ENCODE data around the gene KIAA2012. TPM values are rescaled to one million over a fixed set of nuclear protein-coding genes. Genes with fewer than 3 reads are reported as not detected.

KIAA2012 gene
- total and polyA plus RNA-seq, 2 donors (not counting 1 experiment from before 2014, with no cell fraction given) = not detected

- intact Hi-C loops (cut with micrococcal nuclease) = no loop called here
- H3K4me2 ChIP-seq (replicated peaks; ENCODE audit: low read depth, low read length, poor library complexity, severe bottlenecking) = no peak overlapping the region
- H3K4me3 ChIP-seq (ENCODE audit: control extremely low read depth in 1 of 5, extremely low read depth in 1 of 5, insufficient read depth in 1 of 5, low read depth in 2 of 5, low read length in 4 of 5) = no peak overlapping the region
- H3K36me3 ChIP-seq (replicated peaks in 1 of 2; ENCODE audit: control extremely low read depth in 1 of 2, control insufficient read depth in 1 of 2, extremely low read depth in 1 of 2, insufficient read depth in 2 of 2, low read length in 1 of 2) = no peaks in the 10 kb centered on the region
- Mint-ChIP-seq H3K4me3 (no peak overlapping the region), H3K27me3 (peaks cover 25% of the 10 kb centered on the region), H3K4me1 (peaks cover 3% of the 10 kb centered on the region), H3K9me3 (ENCODE audit: insufficient read depth) (no peaks in the 10 kb centered on the region), H3K27ac (no peak overlapping the region)
- ATAC-seq (ENCODE audit: low read depth) (no peak), DNase-seq (no peak)
- WGBS (ENCODE audit: insufficient coverage) = 100% methylated on average over 1 of the region's 4 CpGs
- peaks cover 0 to 5% (median 2%) of the 10 kb centered on the region in 4 experiments for H3K27me3 ChIP-seq (replicated peaks in 1 of 4; ENCODE audit: control extremely low read depth in 1 of 4, control insufficient read depth in 3 of 4, insufficient read depth in 4 of 4, low read length in 3 of 4)
- ChIA-PET POLR2A (no interaction called here), CTCF (interaction anchor here (2.3 kb wide), 1 partner anchor 297 kb away, joined by 10 read pairs; no protein-coding TSS in a partner anchor)
- TF ChIP-seq EZH2 (IDR thresholded peaks at IDR 0.05; ENCODE audit: borderline replicate concordance, insufficient read depth, low read depth, low read length, poor library complexity, severe bottlenecking) = no peak
- TF ChIP-seq, protein P1, sequence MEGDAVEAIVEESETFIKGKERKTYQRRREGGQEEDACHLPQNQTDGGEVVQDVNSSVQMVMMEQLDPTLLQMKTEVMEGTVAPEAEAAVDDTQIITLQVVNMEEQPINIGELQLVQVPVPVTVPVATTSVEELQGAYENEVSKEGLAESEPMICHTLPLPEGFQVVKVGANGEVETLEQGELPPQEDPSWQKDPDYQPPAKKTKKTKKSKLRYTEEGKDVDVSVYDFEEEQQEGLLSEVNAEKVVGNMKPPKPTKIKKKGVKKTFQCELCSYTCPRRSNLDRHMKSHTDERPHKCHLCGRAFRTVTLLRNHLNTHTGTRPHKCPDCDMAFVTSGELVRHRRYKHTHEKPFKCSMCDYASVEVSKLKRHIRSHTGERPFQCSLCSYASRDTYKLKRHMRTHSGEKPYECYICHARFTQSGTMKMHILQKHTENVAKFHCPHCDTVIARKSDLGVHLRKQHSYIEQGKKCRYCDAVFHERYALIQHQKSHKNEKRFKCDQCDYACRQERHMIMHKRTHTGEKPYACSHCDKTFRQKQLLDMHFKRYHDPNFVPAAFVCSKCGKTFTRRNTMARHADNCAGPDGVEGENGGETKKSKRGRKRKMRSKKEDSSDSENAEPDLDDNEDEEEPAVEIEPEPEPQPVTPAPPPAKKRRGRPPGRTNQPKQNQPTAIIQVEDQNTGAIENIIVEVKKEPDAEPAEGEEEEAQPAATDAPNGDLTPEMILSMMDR (IDR thresholded peaks at IDR 0.05) = no peak
- no peaks in the 10 kb centered on the region for H4K20me1 ChIP-seq (ENCODE audit: control insufficient read depth, insufficient read depth, low read length, poor library complexity, severe bottlenecking)
- no peaks in the 10 kb centered on the region for H3K79me2 ChIP-seq (ENCODE audit: control insufficient read depth, insufficient read depth, low read length)
- H3K27ac ChIP-seq (ENCODE audit: low read length in 2 of 2) = no peak overlapping the region
- H3K4me1 ChIP-seq (ENCODE audit: control insufficient read depth in 2 of 2, insufficient read depth in 2 of 2, low read length in 2 of 2) = no peaks in the 10 kb centered on the region
- no peak overlapping the region for H2AFZ ChIP-seq (ENCODE audit: insufficient read depth, low read depth, low read length, poor library complexity, severe bottlenecking)
- H3K9me3 ChIP-seq (ENCODE audit: control extremely low read depth in 1 of 3, control insufficient read depth in 2 of 3, insufficient read depth in 1 of 3, low read length in 2 of 3) = no peaks in the 10 kb centered on the region
- H3K9ac ChIP-seq (ENCODE audit: low read length) = no peak overlapping the region
These were observed 84.3 kb downstream of the KIAA2012 start for GRCh38 chr2:202157211-202157990.

- Mint-ChIP-seq H3K9me3 (ENCODE audit: insufficient read depth) (no peaks in the 10 kb centered on the region), H3K27ac (no peak overlapping the region), H3K4me3 (no peak overlapping the region), H3K27me3 (peaks cover 21% of the 10 kb centered on the region), H3K4me1 (peaks cover 3% of the 10 kb centered on the region)
- Histone ChIP-seq H3K4me3 (ENCODE audit: control extremely low read depth in 1 of 5, extremely low read depth in 1 of 5, insufficient read depth in 1 of 5, low read depth in 2 of 5, low read length in 4 of 5) (no peak overlapping the region), H3K4me2 (replicated peaks; ENCODE audit: low read depth, low read length, poor library complexity, severe bottlenecking) (no peak overlapping the region), H2AFZ (ENCODE audit: insufficient read depth, low read depth, low read length, poor library complexity, severe bottlenecking) (no peak overlapping the region), H3K79me2 (ENCODE audit: control insufficient read depth, insufficient read depth, low read length) (no peaks in the 10 kb centered on the region), H3K27me3 (replicated peaks in 1 of 4; ENCODE audit: control extremely low read depth in 1 of 4, control insufficient read depth in 3 of 4, insufficient read depth in 4 of 4, low read length in 3 of 4) (no peaks in the 10 kb centered on the region), H4K20me1 (ENCODE audit: control insufficient read depth, insufficient read depth, low read length, poor library complexity, severe bottlenecking) (no peaks in the 10 kb centered on the region), H3K36me3 (replicated peaks in 1 of 2; ENCODE audit: control extremely low read depth in 1 of 2, control insufficient read depth in 1 of 2, extremely low read depth in 1 of 2, insufficient read depth in 2 of 2, low read length in 1 of 2) (no peaks in the 10 kb centered on the region), H3K27ac (ENCODE audit: low read length in 2 of 2) (no peak overlapping the region), H3K9ac (ENCODE audit: low read length) (no peak overlapping the region), H3K4me1 (ENCODE audit: control insufficient read depth in 2 of 2, insufficient read depth in 2 of 2, low read length in 2 of 2) (no peaks in the 10 kb centered on the region), H3K9me3 (ENCODE audit: control extremely low read depth in 1 of 3, control insufficient read depth in 2 of 3, insufficient read depth in 1 of 3, low read length in 2 of 3) (no peaks in the 10 kb centered on the region)
- ChIA-PET CTCF (interaction anchor here (0.5 to 2.3 kb wide), 2 partner anchors 298 to 922 kb away, joined by 3 to 10 read pairs; no protein-coding TSS in a partner anchor), POLR2A (no interaction called here)
- DNase-seq (no peak), ATAC-seq (ENCODE audit: low read depth) (no peak)
- intact Hi-C loops (cut with micrococcal nuclease) = no loop called here
- no peak for TF ChIP-seq EZH2 (IDR thresholded peaks at IDR 0.05; ENCODE audit: borderline replicate concordance, insufficient read depth, low read depth, low read length, poor library complexity, severe bottlenecking)
- TF ChIP-seq, protein P1 (IDR thresholded peaks at IDR 0.05) = no peak
- WGBS (ENCODE audit: insufficient coverage) = 100% methylated on average over 4 of the region's 5 CpGs
These were observed 85.7 kb downstream of the KIAA2012 start for GRCh38 chr2:202158796-202159195.

All from B cell (primary cell).